ENCODE data around the gene CSNK1G1. TPM values are rescaled to one million over a fixed set of nuclear protein-coding genes. Genes with fewer than 3 reads are reported as not detected.

The CSNK1G1 gene
- total RNA-seq, 2 experiments from 2014 or later, result 16.7 to 20.4 TPM

GRCh38 chr15:64138331-64138941, 217.5 kb downstream of the CSNK1G1 start:
- no peak for DNase-seq
- Mint-ChIP-seq H3K27me3 (no peaks in the 10 kb centered on the region), H3K36me3 (ENCODE audit: low read depth) (peaks cover 25% of the 10 kb centered on the region), H3K4me1 (ENCODE audit: low read depth) (peaks cover 3% of the 10 kb centered on the region), H3K4me3 (no peak overlapping the region), H3K27ac (no peak overlapping the region), H3K9me3 (no peaks in the 10 kb centered on the region)
- ChIA-PET CTCF (interaction anchor here (1.6 kb wide), 1 partner anchor 15 kb away, joined by 10 read pairs; no protein-coding TSS in a partner anchor), POLR2A (interaction anchor here (0.6 kb wide), 1 partner anchor 917 kb away, joined by 5 read pairs; no protein-coding TSS in a partner anchor)
- no peak for TF ChIP-seq CTCF (IDR thresholded peaks at IDR 0.05)
- intact Hi-C loops (cut with micrococcal nuclease), result no loop called here
- no peak for ATAC-seq

- ATAC-seq (no peak), DNase-seq (no peak)
- H3K36me3 Mint-ChIP-seq (ENCODE audit: low read depth), result peaks cover 22% of the 10 kb centered on the region
- intact Hi-C loops (cut with micrococcal nuclease), result no loop called here
- H3K9me3 Mint-ChIP-seq, result no peaks in the 10 kb centered on the region
- H3K4me1 Mint-ChIP-seq (ENCODE audit: low read depth), result peaks cover 3% of the 10 kb centered on the region
- H3K27me3 Mint-ChIP-seq, result no peaks in the 10 kb centered on the region
- no peak for TF ChIP-seq CTCF (IDR thresholded peaks at IDR 0.05)
- no peak overlapping the region for H3K27ac Mint-ChIP-seq
- CTCF ChIA-PET, result interaction anchor here (0.9 to 1.6 kb wide), 2 partner anchors 16 kb away, joined by 4 to 10 read pairs; no protein-coding TSS in a partner anchor
- POLR2A ChIA-PET, result interaction anchor here (0.6 kb wide), 2 partner anchors 8 to 918 kb away, joined by 4 to 5 read pairs; no protein-coding TSS in a partner anchor
- no peak overlapping the region for H3K4me3 Mint-ChIP-seq
Observed at GRCh38 chr15:64137226-64137833, 218.6 kb downstream of the CSNK1G1 start.

- peaks cover 27% of the 10 kb centered on the region for H3K36me3 Mint-ChIP-seq (ENCODE audit: low read depth)
- CTCF ChIA-PET, result interaction anchor here (0.9 kb wide), 1 partner anchor 17 kb away, joined by 4 read pairs; no protein-coding TSS in a partner anchor
- no peak for DNase-seq
Observed at GRCh38 chr15:64136347-64136746, 219.6 kb downstream of the CSNK1G1 start.

GRCh38 chr15:64134345-64134829, 221.6 kb downstream of the CSNK1G1 start:
- ATAC-seq, result no peak
- no peak for DNase-seq
- no peak overlapping the region for H3K4me3 Mint-ChIP-seq
- H3K36me3 Mint-ChIP-seq (ENCODE audit: low read depth), result peaks cover 25% of the 10 kb centered on the region
- intact Hi-C loops (cut with micrococcal nuclease), result no loop called here
- CTCF ChIA-PET, result interaction anchor here (0.5 kb wide), 1 partner anchor 26 kb away, joined by 3 read pairs; no protein-coding TSS in a partner anchor
- no peaks in the 10 kb centered on the region for H3K27me3 Mint-ChIP-seq
- H3K4me1 Mint-ChIP-seq (ENCODE audit: low read depth), result no peaks in the 10 kb centered on the region
- H3K9me3 Mint-ChIP-seq, result no peaks in the 10 kb centered on the region
- POLR2A ChIA-PET, result no interaction called here
- TF ChIP-seq CTCF (IDR thresholded peaks at IDR 0.05), result no peak
- H3K27ac Mint-ChIP-seq, result no peak overlapping the region

More at GRCh38 chr15:64136347-64136746, 219.6 kb downstream of the CSNK1G1 start:
- no peak for ATAC-seq
- no peaks in the 10 kb centered on the region for H3K4me1 Mint-ChIP-seq (ENCODE audit: low read depth)
- no peak for TF ChIP-seq CTCF (IDR thresholded peaks at IDR 0.05)
- no peak overlapping the region for H3K4me3 Mint-ChIP-seq
- POLR2A ChIA-PET, result no interaction called here
- no peak overlapping the region for H3K27ac Mint-ChIP-seq
- H3K9me3 Mint-ChIP-seq, result no peaks in the 10 kb centered on the region
- no peaks in the 10 kb centered on the region for H3K27me3 Mint-ChIP-seq
- intact Hi-C loops (cut with micrococcal nuclease), result no loop called here

Measured in activated CD8-positive, alpha-beta T cell treated with anti-CD3 and anti-CD28 coated beads for 36 hours (primary cell).